Measurements from ENCODE around the gene BARX2.

- no peak for TF ChIP-seq GATA3 (IDR thresholded peaks at IDR 0.05; ENCODE audit: low read depth, low read length)
- TF ChIP-seq GATA2 (IDR thresholded peaks at IDR 0.05; ENCODE audit: low read depth, low read length): no peak
Measured at GRCh38 chr11:129382583-129382982, 6.9 kb downstream of the BARX2 start.

Measured in SH-SY5Y (cell line).